HL-60 (cell line): ENCODE data around the gene RNF152.
A peak's percentile ranks its signal among the peaks of the same experiment; 100 is the strongest.

Experiments used
- DNase-seq, 2 experiments: peaks; one replicate each; pipeline ENCODE4 v3.0.0-alpha.2; 2010 to 2020; ENCODE audit warnings: low read depth in 1 of 2, low spot score in 1 of 2
- H3K27ac ChIP-seq: fragments of 250-450 bp; sonication (Bioruptor Pico); replicated peaks from 2 replicates; pipeline ENCODE4 v1.5.1; 2020; ENCODE audit warnings: mild to moderate bottlenecking, moderate library complexity
- H3K27me3 ChIP-seq: fragments of 250-450 bp; sonication (Bioruptor Pico); 2 replicates; pipeline ENCODE4 v1.5.1; 2021; ENCODE audit warnings: mild to moderate bottlenecking, moderate library complexity; ENCODE audit not compliant: insufficient read depth, poor library complexity, severe bottlenecking
- H3K4me3 ChIP-seq: replicated peaks from 2 replicates; pipeline ENCODE4 v1.5.1; 2011; ENCODE audit warnings: mild to moderate bottlenecking, control low read depth, low read length; ENCODE audit not compliant: insufficient read depth
- GABPA ChIP-seq: IDR thresholded peaks from 2 replicates; pipeline ENCODE4 v1.6.1; 2012; ENCODE audit warnings: low read depth
- POLR2AphosphoS5 ChIP-seq: IDR thresholded peaks from 2 replicates; pipeline ENCODE4 v1.6.1; 2012; ENCODE audit warnings: low read depth
- SPI1 ChIP-seq: IDR thresholded peaks from 2 replicates; pipeline ENCODE4 v1.6.1; 2012; ENCODE audit warnings: low read depth, mild to moderate bottlenecking, borderline replicate concordance
- TF ChIP-seq, protein P1 (sequence below): IDR thresholded peaks from one replicate; pipeline ENCODE4 v1.5.1; 2011; ENCODE audit warnings: low read length, control low read depth, inconsistent platforms; ENCODE audit not compliant: insufficient read depth
- TF ChIP-seq, protein P2 (sequence below): IDR thresholded peaks from 2 replicates; pipeline ENCODE4 v1.6.1; 2012; ENCODE audit warnings: low read depth; ENCODE audit not compliant: insufficient replicate concordance

The RNF152 gene

DNA sequence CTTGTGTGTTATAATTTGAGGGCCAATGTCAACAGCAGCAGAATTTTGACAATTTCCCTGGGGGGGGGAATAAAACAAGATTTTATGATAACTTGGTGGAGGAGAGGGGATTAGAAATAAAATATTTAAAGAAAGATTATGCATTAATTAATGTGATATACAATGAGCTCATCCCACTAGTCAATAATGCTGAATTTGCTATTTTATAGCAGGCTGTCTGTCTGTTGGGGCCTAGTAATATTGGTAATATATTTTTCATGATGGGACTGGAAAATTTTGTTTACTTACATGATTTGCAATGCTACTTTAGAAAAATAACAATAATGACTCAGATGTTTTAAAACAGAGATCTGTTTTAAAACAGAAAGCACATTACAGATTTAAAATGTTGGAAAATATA is 118.0 kb downstream of the RNF152 start:
- Histone ChIP-seq H3K27ac (no peak overlapping the region), H3K27me3 (no peaks in the 10 kb centered on the region), H3K4me3 (no peak overlapping the region)
- no peak for DNase-seq
- TF ChIP-seq, protein P1, sequence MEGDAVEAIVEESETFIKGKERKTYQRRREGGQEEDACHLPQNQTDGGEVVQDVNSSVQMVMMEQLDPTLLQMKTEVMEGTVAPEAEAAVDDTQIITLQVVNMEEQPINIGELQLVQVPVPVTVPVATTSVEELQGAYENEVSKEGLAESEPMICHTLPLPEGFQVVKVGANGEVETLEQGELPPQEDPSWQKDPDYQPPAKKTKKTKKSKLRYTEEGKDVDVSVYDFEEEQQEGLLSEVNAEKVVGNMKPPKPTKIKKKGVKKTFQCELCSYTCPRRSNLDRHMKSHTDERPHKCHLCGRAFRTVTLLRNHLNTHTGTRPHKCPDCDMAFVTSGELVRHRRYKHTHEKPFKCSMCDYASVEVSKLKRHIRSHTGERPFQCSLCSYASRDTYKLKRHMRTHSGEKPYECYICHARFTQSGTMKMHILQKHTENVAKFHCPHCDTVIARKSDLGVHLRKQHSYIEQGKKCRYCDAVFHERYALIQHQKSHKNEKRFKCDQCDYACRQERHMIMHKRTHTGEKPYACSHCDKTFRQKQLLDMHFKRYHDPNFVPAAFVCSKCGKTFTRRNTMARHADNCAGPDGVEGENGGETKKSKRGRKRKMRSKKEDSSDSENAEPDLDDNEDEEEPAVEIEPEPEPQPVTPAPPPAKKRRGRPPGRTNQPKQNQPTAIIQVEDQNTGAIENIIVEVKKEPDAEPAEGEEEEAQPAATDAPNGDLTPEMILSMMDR = no peak
- TF ChIP-seq POLR2AphosphoS5 (no peak), SPI1 (no peak), GABPA (no peak)
- TF ChIP-seq, protein P2, sequence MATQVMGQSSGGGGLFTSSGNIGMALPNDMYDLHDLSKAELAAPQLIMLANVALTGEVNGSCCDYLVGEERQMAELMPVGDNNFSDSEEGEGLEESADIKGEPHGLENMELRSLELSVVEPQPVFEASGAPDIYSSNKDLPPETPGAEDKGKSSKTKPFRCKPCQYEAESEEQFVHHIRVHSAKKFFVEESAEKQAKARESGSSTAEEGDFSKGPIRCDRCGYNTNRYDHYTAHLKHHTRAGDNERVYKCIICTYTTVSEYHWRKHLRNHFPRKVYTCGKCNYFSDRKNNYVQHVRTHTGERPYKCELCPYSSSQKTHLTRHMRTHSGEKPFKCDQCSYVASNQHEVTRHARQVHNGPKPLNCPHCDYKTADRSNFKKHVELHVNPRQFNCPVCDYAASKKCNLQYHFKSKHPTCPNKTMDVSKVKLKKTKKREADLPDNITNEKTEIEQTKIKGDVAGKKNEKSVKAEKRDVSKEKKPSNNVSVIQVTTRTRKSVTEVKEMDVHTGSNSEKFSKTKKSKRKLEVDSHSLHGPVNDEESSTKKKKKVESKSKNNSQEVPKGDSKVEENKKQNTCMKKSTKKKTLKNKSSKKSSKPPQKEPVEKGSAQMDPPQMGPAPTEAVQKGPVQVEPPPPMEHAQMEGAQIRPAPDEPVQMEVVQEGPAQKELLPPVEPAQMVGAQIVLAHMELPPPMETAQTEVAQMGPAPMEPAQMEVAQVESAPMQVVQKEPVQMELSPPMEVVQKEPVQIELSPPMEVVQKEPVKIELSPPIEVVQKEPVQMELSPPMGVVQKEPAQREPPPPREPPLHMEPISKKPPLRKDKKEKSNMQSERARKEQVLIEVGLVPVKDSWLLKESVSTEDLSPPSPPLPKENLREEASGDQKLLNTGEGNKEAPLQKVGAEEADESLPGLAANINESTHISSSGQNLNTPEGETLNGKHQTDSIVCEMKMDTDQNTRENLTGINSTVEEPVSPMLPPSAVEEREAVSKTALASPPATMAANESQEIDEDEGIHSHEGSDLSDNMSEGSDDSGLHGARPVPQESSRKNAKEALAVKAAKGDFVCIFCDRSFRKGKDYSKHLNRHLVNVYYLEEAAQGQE = no peak

DNA sequence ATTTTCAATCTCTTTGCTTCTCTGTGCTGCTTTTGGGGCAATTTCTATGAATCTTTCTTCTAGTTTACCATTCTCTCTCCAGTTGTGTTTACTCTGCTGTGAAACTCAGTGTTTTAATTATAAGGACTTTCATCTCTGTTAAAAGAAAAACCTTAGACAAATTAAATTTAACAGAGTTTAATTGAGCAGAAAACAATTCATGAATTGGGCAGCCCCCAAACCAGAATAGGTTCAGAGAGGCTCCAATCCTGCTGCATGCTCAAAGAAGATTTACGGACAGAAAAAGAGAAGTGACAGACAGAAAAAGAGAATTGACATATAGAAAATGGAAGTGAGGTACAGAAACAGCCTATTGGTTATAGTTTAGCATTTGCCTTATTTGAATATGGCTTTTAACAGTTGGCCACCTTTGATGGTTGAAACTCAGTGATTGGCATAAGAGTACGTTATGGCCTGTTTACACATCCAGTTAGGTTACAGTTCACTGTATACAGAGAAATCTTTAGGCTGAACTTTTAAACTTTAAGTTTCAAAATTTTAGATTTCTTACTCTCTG is 120.4 kb downstream of the RNF152 start:
- no peaks in the 10 kb centered on the region for H3K27me3 ChIP-seq
- no peak overlapping the region for H3K4me3 ChIP-seq
- H3K27ac ChIP-seq = no peak overlapping the region
- no peak for DNase-seq
- no peak for TF ChIP-seq GABPA
- TF ChIP-seq, protein P1 = no peak
- TF ChIP-seq SPI1 = peak; percentile 15; the same call in 1 of the 2 replicates
- TF ChIP-seq, protein P2 = no peak
- no peak for TF ChIP-seq POLR2AphosphoS5

DNA sequence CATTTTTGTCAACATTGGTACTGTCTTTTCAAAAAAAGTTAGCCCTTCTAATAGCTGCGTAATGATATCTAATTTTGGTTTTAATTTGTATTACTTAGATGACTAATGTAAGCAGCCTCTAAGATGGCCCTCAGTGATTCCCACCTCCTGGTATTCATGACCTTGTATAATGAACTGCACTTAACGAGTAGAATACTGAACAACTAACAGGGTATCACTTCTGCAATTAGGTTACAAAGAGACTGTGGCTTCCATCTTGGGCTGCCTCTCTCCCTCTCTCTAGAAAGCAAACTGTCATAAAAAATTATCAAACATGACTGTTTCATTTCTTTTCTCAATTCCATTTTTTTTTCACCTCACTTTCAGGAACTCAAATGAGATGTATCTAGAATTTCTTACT is 120.9 kb downstream of the RNF152 start:
- DNase-seq = no peak
- Histone ChIP-seq H3K4me3 (no peak overlapping the region), H3K27me3 (no peaks in the 10 kb centered on the region), H3K27ac (no peak overlapping the region)
- TF ChIP-seq SPI1 (no peak), GABPA (no peak), POLR2AphosphoS5 (no peak)
- TF ChIP-seq, protein P2 = no peak
